MM.1S (cell line): ENCODE measurements around the gene IL22RA1.

Experiments used
- CTCF ChIP-seq: fragments of 300-600 bp; sonication (generic); IDR thresholded peaks from 2 replicates; pipeline ENCODE4 v1.5.1; 2016; ENCODE audit warnings: antibody characterized with exemption, low read length, mixed read lengths
- EZH2phosphoT487 ChIP-seq: fragments of 300-600 bp; sonication (generic); IDR thresholded peaks from 2 replicates; pipeline ENCODE4 v1.6.1; 2018; ENCODE audit warnings: antibody characterized with exemption, low read length

- no peak for TF ChIP-seq CTCF
- no peak for TF ChIP-seq EZH2phosphoT487
Measured at GRCh38 chr1:24103879-24104278, 39.1 kb downstream of the IL22RA1 start.
